Psoas muscle (tissue), 8 donors: ENCODE data around the gene TRAK1. TPM values are rescaled to one million over a fixed set of nuclear protein-coding genes. Genes with fewer than 3 reads are reported as not detected.
A peak's percentile ranks its signal among the peaks of the same experiment; 100 is the strongest.

Experiments
- ATAC-seq, 4 donors: fragments of 200-7000 bp; cut with Tn5 transposase; one replicate each; pipeline ENCODE4 v1.9.1; 2020; ENCODE audit warnings: moderate library complexity in 3 of 4, mild to moderate bottlenecking in 2 of 4
- DNase-seq, 2 donors: peaks; one replicate each; pipeline ENCODE4 v3.0.0-alpha.2; 2020
- H3K27ac ChIP-seq: fragments of 200-600 bp; one replicate; pipeline ENCODE4 v1.8.0; 2022
- H3K27me3 ChIP-seq, 3 donors: fragments of 200-600 bp in 1 of 3; one replicate each; pipeline versions ENCODE4 v1.6.1 to v1.8.0; 2013 to 2022; ENCODE audit warnings: low read length in 2 of 3, mild to moderate bottlenecking in 2 of 3, moderate library complexity in 1 of 3; ENCODE audit not compliant: insufficient read depth in 3 of 3
- H3K36me3 ChIP-seq, 2 donors: fragments of 200-600 bp in 1 of 2; one replicate each; pipeline versions ENCODE4 v1.6.1 to v1.8.0; 2013 to 2022; ENCODE audit warnings: low read depth in 1 of 2, mild to moderate bottlenecking in 1 of 2, moderate library complexity in 1 of 2; ENCODE audit not compliant: insufficient read depth in 1 of 2
- H3K4me1 ChIP-seq: fragments of 200-600 bp; one replicate; pipeline ENCODE4 v1.8.0; 2022
- H3K4me3 ChIP-seq: fragments of 200-600 bp; one replicate; pipeline ENCODE4 v1.8.0; 2022; ENCODE audit warnings: mild to moderate bottlenecking
- H3K9me3 ChIP-seq: fragments of 200-600 bp; one replicate; pipeline ENCODE4 v1.8.0; 2022
- CTCF ChIP-seq: fragments of 200-600 bp; IDR thresholded peaks from one replicate; pipeline ENCODE4 v1.8.0; 2022; ENCODE audit warnings: antibody characterized with exemption
- WGBS, 3 donors: extraction: QIAGEN DNeasy Blood & Tissue Kit; methylation state at CpG; one replicate each; pipeline versions ENCODE4 v1.1.6 to v1.1.7; 2013; 5-methylcytosine and 5-hydroxymethylcytosine counted together
- intact Hi-C, 2 donors: fragments of 100-400 bp; cut with DNase I; formaldehyde crosslinking; loops; one replicate each; pipeline versions ENCODE4 v1.11.0 to v1.14.2; 2022
- polyA plus RNA-seq, 3 donors: library from polyadenylated mRNA; stranded (reverse); fragments of 200-250 nt; gene quantifications; one replicate each; pipeline ENCODE4 v1.2.3, GENCODE V29; 2013
- total RNA-seq, 4 donors: library from RNA; stranded (reverse); fragmentation: NEBNext Ultra II Directional in 2 of 4; extraction: Animal tissue kit (Norgen Biotek cat#: 25700) in 2 of 4; gene quantifications; one replicate each; pipeline versions ENCODE4 v1.2.1 to v1.2.4, GENCODE V29; 2021 to 2023
- donor health status: healthy with polysubstance abuse.
- donor health status: DM: no; HTN: no; CAD: no; lungs with moderate emphysema.
- donor health status: Bipolar disorder and iron deficiency.
- donor health status: healthy.
- donor health status: DM: yes; HTN: yes; CAD: no.
- donor health status: DM: no; HTN: no; CAD: no.
- donor health status: DM: no; HTN: no; CAD: no.
- donor health status: DM: yes; HTN: yes; CAD: no.

TRAK1 gene
- total and polyA plus RNA-seq, 7 donors = 30.8 to 128 (median 94.8) TPM

- no peaks in the 10 kb centered on the region for H3K36me3 ChIP-seq
- H3K27me3 ChIP-seq = no peaks in the 10 kb centered on the region
- peaks cover 72% of the 10 kb centered on the region for H3K4me1 ChIP-seq
- intact Hi-C loops = no loop called here
- H3K4me3 ChIP-seq = no peak overlapping the region
- no peak for DNase-seq
- TF ChIP-seq CTCF = no peak
- ATAC-seq = peak in 1 of 4 donors; percentile 78
- peak overlapping the region; percentile 71 for H3K27ac ChIP-seq
- 63 to 84% (median 63%) methylated on average over 3 of the region's 3 CpGs for WGBS, 3 donors
- no peaks in the 10 kb centered on the region for H3K9me3 ChIP-seq
Measured at GRCh38 chr3:42172047-42172654, 81.0 kb downstream of the TRAK1 start.

GRCh38 chr3:42173307-42173706 lies 82.2 kb downstream of the TRAK1 start:
- Histone ChIP-seq H3K4me3 (no peak overlapping the region), H3K4me1 (peaks cover 81% of the 10 kb centered on the region), H3K36me3 (no peaks in the 10 kb centered on the region), H3K27ac (peak overlapping the region; percentile 6), H3K27me3 (no peaks in the 10 kb centered on the region), H3K9me3 (no peaks in the 10 kb centered on the region)
- ATAC-seq (no peak), DNase-seq (no peak)
- intact Hi-C loops = no loop called here
- TF ChIP-seq CTCF = no peak
- WGBS, 3 donors = 67 to 75% (median 68%) methylated on average over 6 of the region's 6 CpGs

- intact Hi-C loops = no loop called here
- no peak for TF ChIP-seq CTCF
- DNase-seq (no peak), ATAC-seq (no peak)
- no peaks in the 10 kb centered on the region for H3K27me3 ChIP-seq
- WGBS, 3 donors = 68 to 86% (median 73%) methylated on average over 10 of the region's 10 CpGs
- peak overlapping the region; percentile 6 for H3K27ac ChIP-seq
- H3K9me3 ChIP-seq = no peaks in the 10 kb centered on the region
- H3K36me3 ChIP-seq = no peaks in the 10 kb centered on the region
- H3K4me3 ChIP-seq = no peak overlapping the region
- peaks cover 83% of the 10 kb centered on the region for H3K4me1 ChIP-seq
Measured at GRCh38 chr3:42174679-42175385, 83.7 kb downstream of the TRAK1 start.

GRCh38 chr3:42175386-42176240 lies 84.5 kb downstream of the TRAK1 start:
- no peak for ATAC-seq
- no peak for TF ChIP-seq CTCF
- intact Hi-C loops = no loop called here
- H3K27me3 ChIP-seq = no peaks in the 10 kb centered on the region
- no peaks in the 10 kb centered on the region for H3K9me3 ChIP-seq
- H3K4me3 ChIP-seq = no peak overlapping the region
- peaks cover 79% of the 10 kb centered on the region for H3K4me1 ChIP-seq
- peak overlapping the region; percentile 19 for H3K27ac ChIP-seq
- no peaks in the 10 kb centered on the region for H3K36me3 ChIP-seq
- DNase-seq = no peak
- WGBS, 3 donors = 61 to 81% (median 64%) methylated on average over 9 of the region's 9 CpGs
